ENCODE results near the gene ZNF230.

Gene ZNF230

DNA sequence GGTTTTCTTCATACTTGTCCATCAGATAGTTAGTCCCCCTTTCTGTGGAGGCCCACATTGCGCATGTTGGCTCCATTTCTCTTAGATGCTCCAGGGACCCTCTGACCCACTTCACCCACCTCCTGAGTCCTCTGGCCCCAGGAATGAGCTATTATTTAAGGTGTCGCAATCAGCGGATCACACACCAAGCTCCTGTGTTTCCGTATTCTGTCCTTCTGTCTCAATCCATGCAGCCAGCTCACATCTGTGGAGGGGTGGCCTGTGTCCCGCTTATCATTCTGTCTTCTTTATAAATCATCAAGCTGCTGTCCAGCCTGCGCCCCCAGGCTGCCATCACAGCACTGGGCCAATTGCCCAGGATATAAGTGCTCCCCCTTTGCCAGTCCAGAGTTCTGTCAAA, 4.7 kb downstream of the ZNF230 start:
- Histone ChIP-seq H3K27ac (ENCODE audit: low read depth, low read length) (no peak overlapping the region), H3K4me3 (ENCODE audit: insufficient read depth, low read length, poor library complexity, severe bottlenecking) (no peak overlapping the region), H3F3A (ENCODE audit: insufficient read depth) (no peaks in the 10 kb centered on the region), H3K27me3 (ENCODE audit: low read length) (no peaks in the 10 kb centered on the region), H3K9me2 (replicated peaks; ENCODE audit: insufficient read depth, low read length) (no peaks in the 10 kb centered on the region), H3K79me2 (ENCODE audit: insufficient read depth, low read length) (peaks cover 4% of the 10 kb centered on the region; the same call in 1 of the 2 replicates), H3K9me3 (ENCODE audit: insufficient read depth, low read length) (peaks cover 11% of the 10 kb centered on the region; the same call in 1 of the 2 replicates), H4K20me1 (ENCODE audit: low read depth, low read length) (no peaks in the 10 kb centered on the region), H3K36me3 (ENCODE audit: low read length) (peaks cover 46% of the 10 kb centered on the region), H3K4me2 (ENCODE audit: low read depth, low read length, poor library complexity, severe bottlenecking) (no peak overlapping the region), H3K9ac (ENCODE audit: low read length) (no peak overlapping the region), H2AFZ (ENCODE audit: low read depth, low read length, severe bottlenecking) (no peak overlapping the region)
- TF ChIP-seq, protein P1, sequence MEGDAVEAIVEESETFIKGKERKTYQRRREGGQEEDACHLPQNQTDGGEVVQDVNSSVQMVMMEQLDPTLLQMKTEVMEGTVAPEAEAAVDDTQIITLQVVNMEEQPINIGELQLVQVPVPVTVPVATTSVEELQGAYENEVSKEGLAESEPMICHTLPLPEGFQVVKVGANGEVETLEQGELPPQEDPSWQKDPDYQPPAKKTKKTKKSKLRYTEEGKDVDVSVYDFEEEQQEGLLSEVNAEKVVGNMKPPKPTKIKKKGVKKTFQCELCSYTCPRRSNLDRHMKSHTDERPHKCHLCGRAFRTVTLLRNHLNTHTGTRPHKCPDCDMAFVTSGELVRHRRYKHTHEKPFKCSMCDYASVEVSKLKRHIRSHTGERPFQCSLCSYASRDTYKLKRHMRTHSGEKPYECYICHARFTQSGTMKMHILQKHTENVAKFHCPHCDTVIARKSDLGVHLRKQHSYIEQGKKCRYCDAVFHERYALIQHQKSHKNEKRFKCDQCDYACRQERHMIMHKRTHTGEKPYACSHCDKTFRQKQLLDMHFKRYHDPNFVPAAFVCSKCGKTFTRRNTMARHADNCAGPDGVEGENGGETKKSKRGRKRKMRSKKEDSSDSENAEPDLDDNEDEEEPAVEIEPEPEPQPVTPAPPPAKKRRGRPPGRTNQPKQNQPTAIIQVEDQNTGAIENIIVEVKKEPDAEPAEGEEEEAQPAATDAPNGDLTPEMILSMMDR (IDR thresholded peaks at IDR 0.05; ENCODE audit: insufficient read depth, low read length, poor library complexity, severe bottlenecking) = no peak
- no peak for TF ChIP-seq EZH2phosphoT487 (conservative IDR thresholded peaks at IDR 0.05; ENCODE audit: low read length)

GRCh38 chr19:44010468-44010867, 7.7 kb downstream of the ZNF230 start:
- H2AFZ ChIP-seq (ENCODE audit: low read depth, low read length, severe bottlenecking) = no peak overlapping the region
- TF ChIP-seq, protein P1 (IDR thresholded peaks at IDR 0.05; ENCODE audit: insufficient read depth, low read length, poor library complexity, severe bottlenecking) = no peak
- no peak for TF ChIP-seq EZH2phosphoT487 (conservative IDR thresholded peaks at IDR 0.05; ENCODE audit: low read length)
- H3K4me3 ChIP-seq (ENCODE audit: insufficient read depth, low read length, poor library complexity, severe bottlenecking) = no peak overlapping the region
- peaks cover 18% of the 10 kb centered on the region; the same call in 1 of the 2 replicates for H3K9me3 ChIP-seq (ENCODE audit: insufficient read depth, low read length)
- no peaks in the 10 kb centered on the region for H3K79me2 ChIP-seq (ENCODE audit: insufficient read depth, low read length)
- H3K36me3 ChIP-seq (ENCODE audit: low read length) = peaks cover 46% of the 10 kb centered on the region
- no peaks in the 10 kb centered on the region for H3K9me2 ChIP-seq (replicated peaks; ENCODE audit: insufficient read depth, low read length)
- H3F3A ChIP-seq (ENCODE audit: insufficient read depth) = no peaks in the 10 kb centered on the region
- H3K27ac ChIP-seq (ENCODE audit: low read depth, low read length) = no peak overlapping the region
- no peaks in the 10 kb centered on the region for H3K27me3 ChIP-seq (ENCODE audit: low read length)
- no peak overlapping the region for H3K9ac ChIP-seq (ENCODE audit: low read length)
- no peak overlapping the region for H3K4me2 ChIP-seq (ENCODE audit: low read depth, low read length, poor library complexity, severe bottlenecking)
- H4K20me1 ChIP-seq (ENCODE audit: low read depth, low read length) = no peaks in the 10 kb centered on the region

GRCh38 chr19:44019498-44019897, 16.7 kb downstream of the ZNF230 start:
- Histone ChIP-seq H3K36me3 (ENCODE audit: low read length) (no peaks in the 10 kb centered on the region), H3K79me2 (ENCODE audit: insufficient read depth, low read length) (no peaks in the 10 kb centered on the region), H3K9me3 (ENCODE audit: insufficient read depth, low read length) (no peaks in the 10 kb centered on the region), H3K27ac (ENCODE audit: low read depth, low read length) (no peak overlapping the region), H4K20me1 (ENCODE audit: low read depth, low read length) (no peaks in the 10 kb centered on the region), H2AFZ (ENCODE audit: low read depth, low read length, severe bottlenecking) (no peak overlapping the region), H3K9ac (ENCODE audit: low read length) (no peak overlapping the region), H3K9me2 (replicated peaks; ENCODE audit: insufficient read depth, low read length) (no peaks in the 10 kb centered on the region), H3F3A (ENCODE audit: insufficient read depth) (no peaks in the 10 kb centered on the region), H3K27me3 (ENCODE audit: low read length) (no peaks in the 10 kb centered on the region), H3K4me3 (ENCODE audit: insufficient read depth, low read length, poor library complexity, severe bottlenecking) (no peak overlapping the region), H3K4me2 (ENCODE audit: low read depth, low read length, poor library complexity, severe bottlenecking) (no peak overlapping the region)
- TF ChIP-seq EZH2phosphoT487 (conservative IDR thresholded peaks at IDR 0.05; ENCODE audit: low read length) = no peak
- TF ChIP-seq, protein P1 (IDR thresholded peaks at IDR 0.05; ENCODE audit: insufficient read depth, low read length, poor library complexity, severe bottlenecking) = no peak

All from SU-DHL-6 (cell line).